OCI-LY1 (cell line): Measurements from ENCODE around the gene GRIN2A.

Experiments
- EZH2 ChIP-seq: fragments of 200-600 bp; sonication (generic), shearing (Covaris generic); IDR thresholded peaks from 2 replicates; pipeline ENCODE4 v1.8.0; 2017; ENCODE audit warnings: borderline replicate concordance, mixed run types, mild to moderate bottlenecking, antibody characterized with exemption, low read length, moderate library complexity, mixed read lengths
- TF ChIP-seq, protein P1 (sequence below): fragments of 200-600 bp; sonication (generic), shearing (Covaris generic); IDR thresholded peaks from 2 replicates; pipeline ENCODE4 v1.5.1; 2017; ENCODE audit warnings: mild to moderate bottlenecking, antibody characterized with exemption, low read length, moderate library complexity, mixed read lengths

DNA sequence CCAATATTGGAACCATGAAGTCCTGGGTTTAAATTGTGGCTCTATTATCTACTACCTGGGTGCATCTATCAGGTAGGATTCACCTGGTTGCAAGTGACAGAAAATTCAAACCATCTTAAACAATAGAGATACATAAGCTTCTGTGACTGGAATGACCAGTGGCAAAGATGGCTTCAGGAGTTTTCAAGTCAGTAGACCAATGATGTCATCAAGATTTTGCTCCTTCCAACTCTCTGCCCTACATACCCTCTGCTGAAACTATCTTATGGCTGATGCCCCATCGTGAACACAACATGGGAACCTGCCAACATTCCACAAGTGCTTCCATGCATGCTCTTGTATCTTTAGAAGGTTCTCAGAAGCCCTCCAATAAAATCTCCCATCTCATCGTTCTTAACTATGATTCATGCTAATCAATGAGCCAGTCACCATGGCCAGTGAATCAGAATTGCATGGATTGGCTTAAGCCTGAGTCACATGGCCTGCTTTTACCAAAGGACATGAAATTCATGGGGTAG lies 180.9 kb downstream of the GRIN2A start:
- TF ChIP-seq, protein P1, sequence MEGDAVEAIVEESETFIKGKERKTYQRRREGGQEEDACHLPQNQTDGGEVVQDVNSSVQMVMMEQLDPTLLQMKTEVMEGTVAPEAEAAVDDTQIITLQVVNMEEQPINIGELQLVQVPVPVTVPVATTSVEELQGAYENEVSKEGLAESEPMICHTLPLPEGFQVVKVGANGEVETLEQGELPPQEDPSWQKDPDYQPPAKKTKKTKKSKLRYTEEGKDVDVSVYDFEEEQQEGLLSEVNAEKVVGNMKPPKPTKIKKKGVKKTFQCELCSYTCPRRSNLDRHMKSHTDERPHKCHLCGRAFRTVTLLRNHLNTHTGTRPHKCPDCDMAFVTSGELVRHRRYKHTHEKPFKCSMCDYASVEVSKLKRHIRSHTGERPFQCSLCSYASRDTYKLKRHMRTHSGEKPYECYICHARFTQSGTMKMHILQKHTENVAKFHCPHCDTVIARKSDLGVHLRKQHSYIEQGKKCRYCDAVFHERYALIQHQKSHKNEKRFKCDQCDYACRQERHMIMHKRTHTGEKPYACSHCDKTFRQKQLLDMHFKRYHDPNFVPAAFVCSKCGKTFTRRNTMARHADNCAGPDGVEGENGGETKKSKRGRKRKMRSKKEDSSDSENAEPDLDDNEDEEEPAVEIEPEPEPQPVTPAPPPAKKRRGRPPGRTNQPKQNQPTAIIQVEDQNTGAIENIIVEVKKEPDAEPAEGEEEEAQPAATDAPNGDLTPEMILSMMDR = no peak
- TF ChIP-seq EZH2 = no peak
